Mucosa of descending colon (tissue), 3 donors: ENCODE results near the gene CPSF3. TPM values are rescaled to one million over a fixed set of nuclear protein-coding genes. Genes with fewer than 3 reads are reported as not detected.

Source experiments
- ATAC-seq: fragments of 200-7000 bp; cut with Tn5 transposase; one replicate; pipeline ENCODE4 v1.9.1; 2020; ENCODE audit warnings: mild to moderate bottlenecking, moderate library complexity
- DNase-seq, 3 donors: peaks; one replicate each; pipeline ENCODE4 v3.0.0-alpha.2; 2020
- H3K36me3 ChIP-seq: fragments of 200-600 bp; one replicate; pipeline ENCODE4 v1.8.0; 2021; ENCODE audit warnings: low read depth, mild to moderate bottlenecking
- H3K4me1 ChIP-seq: fragments of 200-600 bp; one replicate; pipeline ENCODE4 v1.8.0; 2021; ENCODE audit warnings: low read depth, mild to moderate bottlenecking
- H3K4me3 ChIP-seq: fragments of 200-600 bp; one replicate; pipeline ENCODE4 v1.8.0; 2021; ENCODE audit warnings: mild to moderate bottlenecking
- H3K9me3 ChIP-seq: fragments of 200-600 bp; one replicate; pipeline ENCODE4 v1.8.0; 2021; ENCODE audit warnings: mild to moderate bottlenecking
- CTCF ChIP-seq: fragments of 200-600 bp; IDR thresholded peaks from one replicate; pipeline ENCODE4 v1.8.0; 2022; ENCODE audit warnings: antibody characterized with exemption, mild to moderate bottlenecking
- intact Hi-C, 2 donors: fragments of 100-400 bp; cut with DNase I in 1 of 2; cut with micrococcal nuclease in 1 of 2; formaldehyde crosslinking; loops; one replicate each; pipeline versions ENCODE4 v1.11.0 to v1.11.1; 2022; cut with DNase I, micrococcal nuclease
- total RNA-seq, 3 donors: library from RNA; stranded (reverse); fragmentation: NEBNext Ultra II Directional in 2 of 3; extraction: Animal tissue kit (Norgen Biotek cat#: 25700) in 2 of 3; gene quantifications; one replicate each; pipeline versions ENCODE4 v1.2.1 to v1.2.4, GENCODE V29; 2021 to 2023
- donor health status: DM: no; HTN: no; CAD: no; lungs with moderate emphysema.
- donor health status: DM: no; HTN: no; CAD: no.
- donor health status: DM: no; HTN: yes; CAD: no.

Gene CPSF3
- total RNA-seq, 3 donors from 2014 or later, result 20.0 to 26.2 (median 20.9) TPM

DNA sequence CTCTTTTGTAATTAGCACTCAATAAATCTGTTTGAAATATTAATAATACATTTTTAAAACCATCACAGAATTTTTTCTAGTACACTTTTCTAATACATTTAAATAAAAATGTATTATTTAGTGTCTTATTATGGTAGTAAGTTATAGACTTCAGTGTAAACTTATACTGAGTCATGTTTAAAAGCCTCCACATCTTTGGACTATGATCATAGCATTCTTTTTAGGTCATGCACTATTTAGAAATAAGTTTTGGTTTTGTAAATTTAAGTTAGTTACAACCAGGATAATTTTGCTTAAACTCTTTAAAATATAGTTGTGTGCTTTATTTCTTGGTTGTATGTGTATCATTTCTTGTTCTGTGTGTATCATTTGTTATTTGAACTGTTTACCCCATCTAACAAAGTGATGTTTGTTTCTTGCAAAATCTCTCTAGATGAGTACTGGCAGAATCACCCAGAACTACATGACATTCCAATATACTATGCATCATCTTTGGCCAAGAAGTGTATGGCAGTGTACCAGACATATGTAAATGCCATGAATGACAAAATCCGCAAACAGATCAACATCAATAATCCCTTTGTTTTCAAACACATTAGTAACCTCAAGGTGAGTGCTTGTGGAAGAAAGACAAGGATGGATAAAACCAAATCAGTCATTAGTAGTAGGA lies 16.7 kb downstream of the CPSF3 start:
- Histone ChIP-seq H3K4me3 (no peak overlapping the region), H3K4me1 (no peaks in the 10 kb centered on the region), H3K36me3 (no peaks in the 10 kb centered on the region), H3K9me3 (no peaks in the 10 kb centered on the region)
- no peak for TF ChIP-seq CTCF
- ATAC-seq (no peak), DNase-seq (no peak)
- intact Hi-C loops, result no loop called here

DNA sequence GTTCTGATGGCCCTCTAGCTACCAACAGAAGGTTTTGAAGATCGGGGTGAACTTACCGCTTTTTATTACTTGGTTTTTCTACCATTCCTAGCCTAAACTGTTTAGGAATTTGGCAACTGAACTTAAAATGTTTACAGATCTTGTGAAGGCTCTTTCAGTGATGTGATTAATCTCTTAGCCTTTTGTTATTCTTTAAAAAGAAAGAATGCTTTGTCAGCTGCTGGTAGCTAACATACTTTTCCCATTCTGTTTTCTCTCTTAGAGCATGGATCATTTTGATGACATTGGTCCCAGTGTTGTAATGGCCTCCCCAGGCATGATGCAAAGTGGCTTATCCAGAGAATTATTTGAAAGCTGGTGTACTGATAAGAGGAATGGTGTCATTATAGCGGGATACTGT lies 18.1 kb downstream of the CPSF3 start:
- Histone ChIP-seq H3K9me3 (no peaks in the 10 kb centered on the region), H3K36me3 (no peaks in the 10 kb centered on the region), H3K4me1 (no peaks in the 10 kb centered on the region), H3K4me3 (no peak overlapping the region)
- no peak for TF ChIP-seq CTCF
- DNase-seq (no peak), ATAC-seq (no peak)
- intact Hi-C loops, result no loop called here

DNA sequence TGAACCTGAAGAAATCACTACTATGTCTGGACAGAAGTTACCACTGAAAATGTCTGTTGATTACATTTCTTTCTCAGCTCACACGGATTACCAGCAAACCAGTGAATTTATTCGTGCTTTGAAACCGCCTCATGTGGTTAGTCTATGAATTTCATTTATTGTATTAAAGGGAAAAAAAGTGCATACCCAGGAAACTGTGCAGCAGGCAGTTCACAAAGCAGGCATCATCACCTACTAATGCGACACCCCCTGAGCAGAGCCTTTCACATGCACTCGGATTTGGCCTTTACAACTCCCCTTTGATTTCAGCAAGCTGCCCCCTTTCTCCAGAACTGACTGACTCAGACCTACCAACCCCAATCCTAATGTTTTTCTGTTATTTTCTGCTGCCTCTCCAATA lies 20.1 kb downstream of the CPSF3 start:
- Histone ChIP-seq H3K4me1 (no peaks in the 10 kb centered on the region), H3K36me3 (no peaks in the 10 kb centered on the region), H3K4me3 (no peak overlapping the region), H3K9me3 (no peaks in the 10 kb centered on the region)
- no peak for TF ChIP-seq CTCF
- intact Hi-C loops, result no loop called here
- ATAC-seq, result no peak
- no peak for DNase-seq

DNA sequence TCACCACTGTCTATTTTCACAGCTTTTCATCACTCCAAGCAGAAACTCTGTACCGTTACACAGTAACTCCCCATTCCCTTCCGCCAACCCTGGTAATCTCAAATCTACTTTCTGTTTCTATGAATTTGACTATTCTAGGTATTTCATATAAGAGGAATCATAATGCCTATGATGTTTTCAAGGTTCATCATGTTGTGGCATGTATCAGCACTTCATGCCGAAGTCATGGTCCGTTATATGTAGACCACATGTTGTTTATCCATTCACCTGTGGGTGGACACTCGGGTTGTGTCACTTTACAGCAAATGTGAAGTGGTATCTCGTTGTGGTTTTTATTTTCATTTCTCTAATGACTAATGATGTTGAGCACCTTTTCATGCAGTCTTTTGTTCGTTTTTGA lies 21.6 kb downstream of the CPSF3 start:
- no peaks in the 10 kb centered on the region for H3K4me1 ChIP-seq
- DNase-seq (no peak), ATAC-seq (no peak)
- intact Hi-C loops, result no loop called here
- no peak for TF ChIP-seq CTCF
- H3K4me3 ChIP-seq, result no peak overlapping the region
- H3K9me3 ChIP-seq, result no peaks in the 10 kb centered on the region
- no peaks in the 10 kb centered on the region for H3K36me3 ChIP-seq

DNA sequence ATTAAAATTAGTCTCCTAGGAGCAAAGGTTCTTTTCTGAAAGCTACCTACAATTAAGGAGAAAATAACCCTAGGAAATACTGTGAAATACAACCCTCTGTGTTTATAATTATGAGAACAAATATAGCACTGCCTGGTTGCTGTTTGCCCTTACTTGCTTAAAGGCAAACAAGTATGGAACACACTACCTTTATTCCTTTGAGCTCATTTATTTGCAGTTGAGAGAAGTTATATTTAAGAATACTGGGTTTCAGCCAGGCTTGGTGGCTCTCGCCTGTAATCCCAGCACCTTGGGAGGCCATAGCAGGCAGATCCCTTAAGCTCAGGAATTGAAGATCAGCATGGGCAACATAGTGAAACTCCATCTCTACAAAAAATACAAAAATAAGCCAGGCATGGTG lies 27.8 kb downstream of the CPSF3 start:
- intact Hi-C loops, result no loop called here
- Histone ChIP-seq H3K36me3 (no peaks in the 10 kb centered on the region), H3K4me3 (no peak overlapping the region), H3K9me3 (no peaks in the 10 kb centered on the region), H3K4me1 (no peaks in the 10 kb centered on the region)
- TF ChIP-seq CTCF, result no peak
- no peak for ATAC-seq
- no peak for DNase-seq
